DND-41 (cell line): ENCODE data around the gene DDX20.

Source experiments
- ATAC-seq: fragments of 200-7000 bp; cut with Tn5 transposase; 3 replicates; pipeline ENCODE4 v1.9.1; 2021; ENCODE audit warnings: low read depth; ENCODE audit not compliant: insufficient read depth
- DNase-seq: peaks from one replicate; pipeline ENCODE4 v3.0.0-alpha.2; 2020
- H2AFZ ChIP-seq: 2 replicates; pipeline ENCODE4 v1.6.0; 2012; ENCODE audit warnings: low read depth, low read length
- H3K27ac ChIP-seq: 2 replicates; pipeline ENCODE4 v1.5.1; 2012; ENCODE audit warnings: low read length, inconsistent platforms
- H3K27me3 ChIP-seq: fragments of 200-600 bp; sonication (generic); 2 replicates; pipeline ENCODE4 v1.6.0; 2012; ENCODE audit warnings: low read length, mild to moderate bottlenecking, inconsistent platforms; ENCODE audit not compliant: insufficient read depth, poor library complexity
- H3K36me3 ChIP-seq: 2 replicates; pipeline ENCODE4 v1.5.1; 2012; ENCODE audit warnings: low read length, inconsistent platforms; ENCODE audit not compliant: insufficient read depth
- H3K4me1 ChIP-seq: 2 replicates; pipeline ENCODE4 v1.5.1; 2012; ENCODE audit warnings: mild to moderate bottlenecking, low read length; ENCODE audit not compliant: insufficient read depth
- H3K4me2 ChIP-seq: 2 replicates; pipeline ENCODE4 v1.6.0; 2012; ENCODE audit warnings: mild to moderate bottlenecking, moderate library complexity, low read length, inconsistent platforms; ENCODE audit not compliant: insufficient read depth
- H3K4me3 ChIP-seq, 2 experiments: fragments of 200-600 bp in 1 of 2; shearing (Covaris generic) in 1 of 2; 2 replicates each; pipeline ENCODE4 v1.5.1; 2012 to 2016; ENCODE audit warnings: inconsistent platforms in 2 of 2, low read length in 2 of 2, mild to moderate bottlenecking in 2 of 2, low read depth in 1 of 2, moderate library complexity in 1 of 2
- H3K79me2 ChIP-seq: 2 replicates; pipeline ENCODE4 v1.6.0; 2012; ENCODE audit warnings: low read length, inconsistent platforms; ENCODE audit not compliant: insufficient read depth
- H3K9ac ChIP-seq: 2 replicates; pipeline ENCODE4 v1.6.0; 2012; ENCODE audit warnings: low read depth, mild to moderate bottlenecking, inconsistent platforms, low read length, moderate library complexity
- H3K9me3 ChIP-seq: 2 replicates; pipeline ENCODE4 v1.5.1; 2012; ENCODE audit warnings: low read length, moderate library complexity, mild to moderate bottlenecking, inconsistent platforms; ENCODE audit not compliant: insufficient read depth, severe bottlenecking
- H4K20me1 ChIP-seq: 2 replicates; pipeline ENCODE4 v1.6.0; 2012; ENCODE audit warnings: low read length; ENCODE audit not compliant: insufficient read depth
- CTCF ChIP-seq: IDR thresholded peaks from 2 replicates; pipeline ENCODE4 v1.5.1; 2012; ENCODE audit warnings: borderline replicate concordance, low read length, moderate library complexity, mild to moderate bottlenecking; ENCODE audit not compliant: poor library complexity, severe bottlenecking; ENCODE audit errors: extremely low read depth
- EZH2 ChIP-seq: IDR thresholded peaks from 3 replicates; pipeline ENCODE4 v1.6.1; 2012; ENCODE audit warnings: borderline replicate concordance, low read depth, mild to moderate bottlenecking, moderate library complexity, low read length, inconsistent platforms; ENCODE audit not compliant: severe bottlenecking

The DDX20 gene

GRCh38 chr1:111776391-111776790 lies 20.7 kb downstream of the DDX20 start:
- no peak for ATAC-seq
- no peak overlapping the region for H2AFZ ChIP-seq
- no peak for TF ChIP-seq EZH2
- TF ChIP-seq CTCF, result no peak
- no peaks in the 10 kb centered on the region for H3K79me2 ChIP-seq
- no peak overlapping the region for H3K4me3 ChIP-seq
- H3K36me3 ChIP-seq, result no peaks in the 10 kb centered on the region
- no peaks in the 10 kb centered on the region for H3K27me3 ChIP-seq
- DNase-seq, result no peak
- H4K20me1 ChIP-seq, result no peaks in the 10 kb centered on the region; the same call in 1 of the 2 replicates
- H3K27ac ChIP-seq, result no peak overlapping the region
- H3K4me1 ChIP-seq, result no peaks in the 10 kb centered on the region
- no peaks in the 10 kb centered on the region for H3K9me3 ChIP-seq
- H3K9ac ChIP-seq, result no peak overlapping the region
- no peak overlapping the region for H3K4me2 ChIP-seq

GRCh38 chr1:111776861-111777260 lies 21.2 kb downstream of the DDX20 start:
- H3K4me2 ChIP-seq, result no peak overlapping the region
- H2AFZ ChIP-seq, result no peak overlapping the region
- H3K9ac ChIP-seq, result no peak overlapping the region
- H3K4me1 ChIP-seq, result no peaks in the 10 kb centered on the region
- H3K27me3 ChIP-seq, result peaks cover under 1% of the 10 kb centered on the region
- no peaks in the 10 kb centered on the region; the same call in 1 of the 2 replicates for H4K20me1 ChIP-seq
- no peak overlapping the region for H3K4me3 ChIP-seq
- ATAC-seq (no peak), DNase-seq (no peak)
- no peaks in the 10 kb centered on the region for H3K9me3 ChIP-seq
- TF ChIP-seq EZH2 (no peak), CTCF (no peak)
- H3K79me2 ChIP-seq, result no peaks in the 10 kb centered on the region
- H3K27ac ChIP-seq, result no peak overlapping the region
- H3K36me3 ChIP-seq, result no peaks in the 10 kb centered on the region

GRCh38 chr1:111777301-111777700 lies 21.6 kb downstream of the DDX20 start:
- TF ChIP-seq EZH2, result no peak
- no peak for TF ChIP-seq CTCF
- Histone ChIP-seq H3K27me3 (peaks cover 5% of the 10 kb centered on the region), H3K9me3 (no peaks in the 10 kb centered on the region), H3K27ac (no peak overlapping the region), H4K20me1 (no peaks in the 10 kb centered on the region; the same call in 1 of the 2 replicates), H3K4me1 (no peaks in the 10 kb centered on the region), H3K36me3 (no peaks in the 10 kb centered on the region), H2AFZ (no peak overlapping the region), H3K79me2 (no peaks in the 10 kb centered on the region), H3K9ac (no peak overlapping the region), H3K4me3 (no peak overlapping the region), H3K4me2 (no peak overlapping the region)
- ATAC-seq, result no peak
- DNase-seq, result no peak

- Histone ChIP-seq H3K4me1 (no peaks in the 10 kb centered on the region), H3K27ac (no peak overlapping the region), H3K27me3 (peaks cover 6% of the 10 kb centered on the region), H3K4me3 (no peak overlapping the region), H3K36me3 (no peaks in the 10 kb centered on the region), H3K9ac (no peak overlapping the region), H3K4me2 (no peak overlapping the region), H2AFZ (no peak overlapping the region), H4K20me1 (no peaks in the 10 kb centered on the region; the same call in 1 of the 2 replicates), H3K9me3 (no peaks in the 10 kb centered on the region), H3K79me2 (no peaks in the 10 kb centered on the region)
- DNase-seq, result no peak
- no peak for ATAC-seq
- no peak for TF ChIP-seq CTCF
- no peak for TF ChIP-seq EZH2
These were observed 22.4 kb downstream of the DDX20 start for GRCh38 chr1:111778066-111778465.
